ENCODE measurements around the gene MYH3.

The MYH3 gene

GRCh38 chr17:10585529-10585928, 71.6 kb downstream of the MYH3 start:
- no peak for TF ChIP-seq CTCF (conservative IDR thresholded peaks at IDR 0.05; ENCODE audit: low read depth, low read length)
- DNase-seq (ENCODE audit: low read depth) = no peak
- no peak overlapping the region for H3K4me3 ChIP-seq (ENCODE audit: low read length)

GRCh38 chr17:10583834-10584233, 73.3 kb downstream of the MYH3 start:
- DNase-seq (ENCODE audit: low read depth) = no peak
- no peak for TF ChIP-seq CTCF (conservative IDR thresholded peaks at IDR 0.05; ENCODE audit: low read depth, low read length)
- no peak overlapping the region for H3K4me3 ChIP-seq (ENCODE audit: low read length)

GRCh38 chr17:10579270-10579669, 77.8 kb downstream of the MYH3 start:
- DNase-seq (ENCODE audit: low read depth) = no peak
- H3K4me3 ChIP-seq (ENCODE audit: low read length) = no peak overlapping the region
- TF ChIP-seq CTCF (conservative IDR thresholded peaks at IDR 0.05; ENCODE audit: low read depth, low read length) = no peak

All from retinal pigment epithelial cell (primary cell).